Stimulated activated CD4-positive, alpha-beta T cell treated with anti-CD3 and anti-CD28 coated beads, Interleukin-12 subunit alpha, Interleukin-12 subunit beta, amount 100 ng/mL, for 48 hours (primary cell): ENCODE data around the gene EXOC6.
"Not testable (repeated sequence)": the region's sequence is repeated elsewhere in the genome, so short reads cannot be mapped to it uniquely, and the experiment has no call there.

Source experiments
- DNase-seq, 3 donors: peaks; one replicate each; pipeline ENCODE4 v3.0.0-alpha.2; 2020; ENCODE audit warnings: low read depth in 2 of 3, low spot score in 1 of 3

EXOC6 gene

GRCh38 chr10:92876509-92877036 lies 28.3 kb downstream of the EXOC6 start:
- no peak for DNase-seq

GRCh38 chr10:92880233-92880861 lies 32.0 kb downstream of the EXOC6 start:
- DNase-seq, result peak in 1 of 3 donors; percentile 16

GRCh38 chr10:92880917-92881316 lies 32.6 kb downstream of the EXOC6 start:
- no peak for DNase-seq

GRCh38 chr10:92886334-92886961 lies 38.1 kb downstream of the EXOC6 start:
- no peak for DNase-seq

- DNase-seq, result no peak
Observed at GRCh38 chr10:92890471-92890870, 42.2 kb downstream of the EXOC6 start.

GRCh38 chr10:92891885-92892690 lies 43.8 kb downstream of the EXOC6 start:
- DNase-seq, result no peak

GRCh38 chr10:92892691-92893054 lies 44.4 kb downstream of the EXOC6 start:
- DNase-seq, result no peak

- no peak for DNase-seq
Observed at GRCh38 chr10:92894081-92894655, 45.8 kb downstream of the EXOC6 start.

GRCh38 chr10:92897916-92898315 lies 49.6 kb downstream of the EXOC6 start:
- no peak for DNase-seq

- no peak for DNase-seq
Observed at GRCh38 chr10:92901819-92902251, 53.5 kb downstream of the EXOC6 start.

GRCh38 chr10:92903633-92904032 lies 55.3 kb downstream of the EXOC6 start:
- no peak for DNase-seq

GRCh38 chr10:92907280-92907679 lies 59.0 kb downstream of the EXOC6 start:
- no peak for DNase-seq

- not testable (repeated sequence) for DNase-seq
Observed at GRCh38 chr10:92912631-92913030, 64.3 kb downstream of the EXOC6 start.

GRCh38 chr10:92913973-92914372 lies 65.7 kb downstream of the EXOC6 start:
- no peak for DNase-seq

GRCh38 chr10:92914478-92915325 lies 66.4 kb downstream of the EXOC6 start:
- peak in 2 of 3 donors; percentile 35 to 55 for DNase-seq

GRCh38 chr10:92915892-92916291 lies 67.6 kb downstream of the EXOC6 start:
- no peak for DNase-seq

GRCh38 chr10:92916433-92916832 lies 68.1 kb downstream of the EXOC6 start:
- DNase-seq, result no peak

GRCh38 chr10:92918603-92919002 lies 70.3 kb downstream of the EXOC6 start:
- no peak for DNase-seq

- DNase-seq, result no peak
Observed at GRCh38 chr10:92920866-92921265, 72.5 kb downstream of the EXOC6 start.

- no peak for DNase-seq
Observed at GRCh38 chr10:92923416-92923815, 75.1 kb downstream of the EXOC6 start.

- no peak for DNase-seq
Observed at GRCh38 chr10:92929896-92930295, 81.6 kb downstream of the EXOC6 start.
